Upper lobe of left lung (tissue), 4 donors: ENCODE data around the gene PDCD2.

Source experiments
- POLR2AphosphoS5 ChIP-seq, 2 donors: sonication (generic); formaldehyde crosslinking; IDR thresholded peaks; one replicate each; pipeline ENCODE4 v1.5.1; 2017; ENCODE audit warnings: antibody characterized with exemption in 2 of 2
- TF ChIP-seq, protein P1 (sequence below), 6 experiments: fragments of 450-650 bp in 4 of 6; fragments of 200-600 bp in 2 of 6; sonication (generic) in 2 of 6; IDR thresholded peaks; one replicate each; pipeline ENCODE4 v1.5.1; 2016 to 2019; ENCODE audit warnings: antibody characterized with exemption in 6 of 6

DNA sequence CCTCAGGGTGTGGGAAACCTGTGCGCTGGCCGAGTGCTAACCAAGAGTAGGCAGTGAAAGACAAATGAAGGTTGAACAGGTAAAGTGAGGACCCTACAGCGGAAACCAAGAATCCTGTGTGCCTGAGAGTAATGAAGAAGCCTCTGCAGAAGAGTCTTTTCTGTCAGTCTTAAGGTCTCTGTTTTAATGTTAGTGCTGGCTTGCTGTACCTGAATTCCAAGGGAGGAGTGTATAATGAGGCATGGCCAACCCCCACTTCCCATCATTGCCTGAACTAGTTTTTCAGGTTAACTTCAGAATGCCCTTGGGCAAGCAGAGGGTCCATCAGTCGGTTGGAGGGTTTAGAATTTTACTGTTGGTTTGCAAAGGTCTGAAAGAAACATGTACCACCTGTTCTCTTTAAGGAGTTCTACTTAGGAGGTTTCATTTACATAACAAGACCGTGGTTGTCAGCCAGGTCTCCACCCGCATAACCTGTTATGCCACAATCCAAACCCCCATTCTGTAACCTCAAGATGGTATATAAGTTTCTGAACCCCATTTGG lies 589 bp upstream of the PDCD2 start:
- TF ChIP-seq, protein P1, sequence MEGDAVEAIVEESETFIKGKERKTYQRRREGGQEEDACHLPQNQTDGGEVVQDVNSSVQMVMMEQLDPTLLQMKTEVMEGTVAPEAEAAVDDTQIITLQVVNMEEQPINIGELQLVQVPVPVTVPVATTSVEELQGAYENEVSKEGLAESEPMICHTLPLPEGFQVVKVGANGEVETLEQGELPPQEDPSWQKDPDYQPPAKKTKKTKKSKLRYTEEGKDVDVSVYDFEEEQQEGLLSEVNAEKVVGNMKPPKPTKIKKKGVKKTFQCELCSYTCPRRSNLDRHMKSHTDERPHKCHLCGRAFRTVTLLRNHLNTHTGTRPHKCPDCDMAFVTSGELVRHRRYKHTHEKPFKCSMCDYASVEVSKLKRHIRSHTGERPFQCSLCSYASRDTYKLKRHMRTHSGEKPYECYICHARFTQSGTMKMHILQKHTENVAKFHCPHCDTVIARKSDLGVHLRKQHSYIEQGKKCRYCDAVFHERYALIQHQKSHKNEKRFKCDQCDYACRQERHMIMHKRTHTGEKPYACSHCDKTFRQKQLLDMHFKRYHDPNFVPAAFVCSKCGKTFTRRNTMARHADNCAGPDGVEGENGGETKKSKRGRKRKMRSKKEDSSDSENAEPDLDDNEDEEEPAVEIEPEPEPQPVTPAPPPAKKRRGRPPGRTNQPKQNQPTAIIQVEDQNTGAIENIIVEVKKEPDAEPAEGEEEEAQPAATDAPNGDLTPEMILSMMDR (IDR thresholded peaks at IDR 0.05), result no peak
- TF ChIP-seq POLR2AphosphoS5 (IDR thresholded peaks at IDR 0.05), result no peak
